Thoracic aorta (tissue), 2 donors: ENCODE results near the gene ETV1. TPM values are rescaled to one million over a fixed set of nuclear protein-coding genes. Genes with fewer than 3 reads are reported as not detected.

Experiments
- ATAC-seq: fragments of 150-250 bp; one replicate; pipeline ENCODE4 v1.8.0; 2017; ENCODE audit warnings: low read depth; ENCODE audit not compliant: insufficient number of reproducible peaks, low FRiP score
- DNase-seq: peaks from one replicate; pipeline ENCODE4 v3.0.0-alpha.2; 2020; ENCODE audit warnings: low spot score
- H3K27ac ChIP-seq, 2 donors: fragments of 200-600 bp; sonication (generic); 1 replicate in 1 of 2; 2 replicates in 1 of 2; pipeline ENCODE4 v1.5.1; 2016; ENCODE audit warnings: mild to moderate bottlenecking in 2 of 2, moderate library complexity in 2 of 2
- H3K27me3 ChIP-seq: fragments of 200-600 bp; sonication (generic); replicated peaks from 2 replicates; pipeline ENCODE4 v1.6.0; 2016; ENCODE audit warnings: mild to moderate bottlenecking; ENCODE audit not compliant: insufficient read depth
- H3K36me3 ChIP-seq: fragments of 200-600 bp; sonication (generic); one replicate; pipeline ENCODE4 v1.5.1; 2016
- H3K4me1 ChIP-seq, 2 donors: fragments of 200-600 bp; sonication (generic); 1 replicate in 1 of 2; 2 replicates in 1 of 2; pipeline versions ENCODE4 v1.5.1 to v1.6.0; 2016; ENCODE audit warnings: low read depth in 2 of 2, mild to moderate bottlenecking in 1 of 2; ENCODE audit not compliant: control insufficient read depth in 1 of 2
- H3K4me3 ChIP-seq: fragments of 200-600 bp; sonication (generic); 2 replicates; pipeline ENCODE4 v1.5.1; 2016; ENCODE audit warnings: mild to moderate bottlenecking
- H3K9me3 ChIP-seq: fragments of 200-600 bp; sonication (generic); 2 replicates; pipeline ENCODE4 v1.5.1; 2016
- CTCF ChIP-seq: fragments of 200-600 bp; sonication (generic); IDR thresholded peaks from one replicate; pipeline ENCODE4 v1.5.1; 2019; ENCODE audit warnings: antibody characterized with exemption
- total RNA-seq, 2 donors: library from RNA; depleted of rRNA; stranded (reverse); fragments of >200 nt; gene quantifications; one replicate each; pipeline versions ENCODE4 v1.1.0 to v1.2.3, GENCODE V29; 2016

ETV1 gene
- total RNA-seq, 2 donors from 2014 or later = 5.9 to 8.7 TPM

DNA sequence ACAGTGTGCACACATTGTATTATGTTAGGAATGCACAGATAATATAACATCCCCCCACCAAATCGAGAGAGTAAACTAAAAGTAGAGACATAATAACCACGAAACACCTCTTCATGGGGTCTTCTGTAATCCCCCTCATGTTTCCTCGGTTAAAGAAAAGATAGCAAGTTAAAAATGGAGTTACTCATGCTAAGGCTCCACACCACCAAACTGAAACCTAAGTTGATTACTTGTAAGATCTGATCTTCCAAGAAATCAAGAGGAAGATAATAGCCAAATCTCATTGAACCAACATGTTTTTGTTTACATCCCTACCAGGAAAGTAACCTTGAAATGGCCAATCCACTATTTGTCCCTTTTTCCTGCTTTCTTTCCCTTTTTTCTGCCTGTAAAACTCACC is 11.7 kb upstream of the ETV1 start:
- DNase-seq (no peak), ATAC-seq (no peak)
- no peaks in the 10 kb centered on the region for H3K4me1 ChIP-seq
- no peaks in the 10 kb centered on the region for H3K27me3 ChIP-seq
- no peak overlapping the region for H3K27ac ChIP-seq
- H3K9me3 ChIP-seq = no peaks in the 10 kb centered on the region
- TF ChIP-seq CTCF = no peak
- no peaks in the 10 kb centered on the region for H3K36me3 ChIP-seq
- H3K4me3 ChIP-seq = no peak overlapping the region

DNA sequence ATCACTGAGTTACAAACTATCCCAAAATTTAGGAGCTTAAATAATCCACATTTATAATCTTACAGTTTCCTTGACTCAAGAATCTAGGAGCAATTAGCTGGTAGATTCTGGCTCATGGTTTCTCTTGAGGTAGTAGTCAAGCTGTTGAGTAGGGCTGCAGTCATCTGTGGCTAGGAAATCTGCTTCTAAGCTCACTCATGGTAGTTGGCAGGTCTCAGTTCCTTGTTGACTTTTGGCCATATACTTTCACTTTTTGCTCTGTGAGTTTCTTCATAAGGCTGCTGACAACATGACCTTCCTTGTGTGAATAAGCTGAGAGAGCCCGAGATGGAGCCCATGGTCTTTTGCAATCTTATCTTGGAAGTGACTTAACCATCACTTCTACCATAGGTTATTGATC is 10.8 kb upstream of the ETV1 start:
- DNase-seq = no peak
- ATAC-seq = no peak
- no peak for TF ChIP-seq CTCF
- Histone ChIP-seq H3K27ac (no peak overlapping the region), H3K4me3 (no peak overlapping the region), H3K36me3 (no peaks in the 10 kb centered on the region), H3K9me3 (no peaks in the 10 kb centered on the region), H3K4me1 (no peaks in the 10 kb centered on the region), H3K27me3 (no peaks in the 10 kb centered on the region)

- no peaks in the 10 kb centered on the region for H3K27me3 ChIP-seq
- no peak for ATAC-seq
- no peak overlapping the region for H3K4me3 ChIP-seq
- H3K9me3 ChIP-seq = no peaks in the 10 kb centered on the region
- H3K4me1 ChIP-seq = no peaks in the 10 kb centered on the region
- H3K27ac ChIP-seq = no peak overlapping the region
- TF ChIP-seq CTCF = no peak
- DNase-seq = no peak
- H3K36me3 ChIP-seq = no peaks in the 10 kb centered on the region
Measured at GRCh38 chr7:13998866-13999265, 9.4 kb upstream of the ETV1 start.

GRCh38 chr7:13992596-13992964 is 3.1 kb upstream of the ETV1 start:
- Histone ChIP-seq H3K27me3 (no peaks in the 10 kb centered on the region), H3K4me1 (peaks cover 9% of the 10 kb centered on the region in 2 donors), H3K27ac (peak overlapping the region; percentile 63 to 89), H3K4me3 (peak overlapping the region; percentile 81), H3K9me3 (no peaks in the 10 kb centered on the region), H3K36me3 (no peaks in the 10 kb centered on the region)
- ATAC-seq (no peak), DNase-seq (no peak)
- no peak for TF ChIP-seq CTCF

GRCh38 chr7:13991791-13992595 is 2.5 kb upstream of the ETV1 start:
- Histone ChIP-seq H3K27me3 (no peaks in the 10 kb centered on the region), H3K36me3 (no peaks in the 10 kb centered on the region), H3K9me3 (no peaks in the 10 kb centered on the region), H3K27ac (peak overlapping the region; percentile 63 to 89), H3K4me1 (peaks cover 9% of the 10 kb centered on the region in 2 donors), H3K4me3 (peak overlapping the region; percentile 81)
- no peak for TF ChIP-seq CTCF
- ATAC-seq (peak; percentile 24), DNase-seq (no peak)
